ENCODE data around the gene TRIM32.

The TRIM32 gene

GRCh38 chr9:116700279-116700678 lies 13.2 kb downstream of the TRIM32 start:
- no peaks in the 10 kb centered on the region for H3K4me1 ChIP-seq (ENCODE audit: control insufficient read depth, insufficient read depth, low read length)
- no peak overlapping the region for H3K27ac ChIP-seq (ENCODE audit: extremely low read depth, low read depth, low read length)
- H3K9me3 ChIP-seq (ENCODE audit: control insufficient read depth, insufficient read depth, low read depth, low read length): no peaks in the 10 kb centered on the region
- CTCF ChIA-PET: no interaction called here
- TF ChIP-seq ZFP69B (tag by site-specific recombination; IDR thresholded peaks at IDR 0.05) (no peak), ZNF621 (tag by site-specific recombination; IDR thresholded peaks at IDR 0.05) (no peak), OSR2 (tag by site-specific recombination; IDR thresholded peaks at IDR 0.05) (no peak), ZNF404 (tag by site-specific recombination; IDR thresholded peaks at IDR 0.05) (no peak), ZXDB (tag by site-specific recombination; IDR thresholded peaks at IDR 0.05) (no peak), ZNF585B (tag by site-specific recombination; IDR thresholded peaks at IDR 0.05) (no peak), ZNF169 (tag by site-specific recombination; IDR thresholded peaks at IDR 0.05) (no peak), ZNF449 (tag by site-specific recombination; IDR thresholded peaks at IDR 0.05) (no peak), ZNF394 (tag by site-specific recombination; IDR thresholded peaks at IDR 0.05; ENCODE audit: borderline replicate concordance) (no peak)
- TF ChIP-seq, protein P1, sequence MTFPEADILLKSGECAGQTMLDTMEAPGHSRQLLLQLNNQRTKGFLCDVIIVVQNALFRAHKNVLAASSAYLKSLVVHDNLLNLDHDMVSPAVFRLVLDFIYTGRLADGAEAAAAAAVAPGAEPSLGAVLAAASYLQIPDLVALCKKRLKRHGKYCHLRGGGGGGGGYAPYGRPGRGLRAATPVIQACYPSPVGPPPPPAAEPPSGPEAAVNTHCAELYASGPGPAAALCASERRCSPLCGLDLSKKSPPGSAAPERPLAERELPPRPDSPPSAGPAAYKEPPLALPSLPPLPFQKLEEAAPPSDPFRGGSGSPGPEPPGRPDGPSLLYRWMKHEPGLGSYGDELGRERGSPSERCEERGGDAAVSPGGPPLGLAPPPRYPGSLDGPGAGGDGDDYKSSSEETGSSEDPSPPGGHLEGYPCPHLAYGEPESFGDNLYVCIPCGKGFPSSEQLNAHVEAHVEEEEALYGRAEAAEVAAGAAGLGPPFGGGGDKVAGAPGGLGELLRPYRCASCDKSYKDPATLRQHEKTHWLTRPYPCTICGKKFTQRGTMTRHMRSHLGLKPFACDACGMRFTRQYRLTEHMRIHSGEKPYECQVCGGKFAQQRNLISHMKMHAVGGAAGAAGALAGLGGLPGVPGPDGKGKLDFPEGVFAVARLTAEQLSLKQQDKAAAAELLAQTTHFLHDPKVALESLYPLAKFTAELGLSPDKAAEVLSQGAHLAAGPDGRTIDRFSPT (tag by site-specific recombination; IDR thresholded peaks at IDR 0.05): no peak
- no peak overlapping the region for H3K4me3 ChIP-seq (ENCODE audit: low read depth, low read length)
- peaks cover 0 to 54% of the 10 kb centered on the region in 2 experiments; a peak in 1 of 3 replicates for H3K36me3 ChIP-seq (ENCODE audit: control insufficient read depth in 2 of 2, insufficient read depth in 1 of 2, low read length in 2 of 2)
- POLR2A ChIA-PET: no interaction called here

DNA sequence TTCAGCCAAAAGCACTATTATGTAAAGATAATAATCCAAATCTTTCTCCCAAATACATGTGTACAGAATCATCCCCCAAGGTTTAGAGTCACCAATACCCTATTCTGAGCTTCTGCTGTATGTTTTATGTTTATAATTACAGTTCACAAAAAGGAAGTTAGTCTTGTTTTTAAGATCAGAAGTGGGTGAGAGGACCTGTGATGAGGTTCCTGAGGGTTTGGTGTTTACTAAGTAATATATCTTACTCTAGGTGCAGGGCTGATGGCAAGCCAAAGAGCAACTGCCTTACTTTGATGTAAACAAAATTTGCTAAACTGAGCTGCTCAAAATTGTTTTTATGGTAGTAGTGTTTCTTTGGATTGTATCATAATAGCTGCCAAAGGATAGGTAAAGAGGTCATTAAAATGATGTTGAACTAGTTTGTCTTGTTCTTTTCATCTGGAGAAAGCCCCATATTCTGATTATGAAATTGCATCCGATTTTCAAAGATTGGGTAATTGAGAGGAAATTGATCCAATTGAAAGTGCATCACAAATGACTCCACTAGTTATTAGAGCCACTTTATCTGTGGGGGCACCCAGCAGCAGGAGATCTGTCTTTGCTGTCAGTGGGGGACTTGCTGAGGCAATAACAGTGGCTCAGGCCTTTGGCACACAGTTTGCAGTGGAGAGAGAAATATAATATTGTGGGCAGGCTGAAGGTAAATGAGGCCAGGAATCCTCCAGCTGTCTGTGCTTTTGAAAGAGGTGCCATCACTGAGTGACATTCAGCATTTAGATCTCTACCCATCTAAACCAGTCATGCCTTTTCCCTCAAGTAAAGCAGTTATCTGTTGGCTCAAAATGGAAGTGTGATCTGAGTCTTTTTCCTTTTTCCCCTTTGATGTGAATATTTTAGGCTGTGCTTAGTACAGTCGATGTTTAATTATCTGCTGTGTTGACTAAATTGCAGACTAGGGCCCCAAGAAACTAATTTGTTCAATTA lies 14.1 kb downstream of the TRIM32 start:
- TF ChIP-seq ZNF610 (tag by site-specific recombination; IDR thresholded peaks at IDR 0.05; ENCODE audit: borderline replicate concordance): no peak
- no peak for TF ChIP-seq ZNF214 (tag by site-specific recombination; IDR thresholded peaks at IDR 0.05; ENCODE audit: borderline replicate concordance)

DNA sequence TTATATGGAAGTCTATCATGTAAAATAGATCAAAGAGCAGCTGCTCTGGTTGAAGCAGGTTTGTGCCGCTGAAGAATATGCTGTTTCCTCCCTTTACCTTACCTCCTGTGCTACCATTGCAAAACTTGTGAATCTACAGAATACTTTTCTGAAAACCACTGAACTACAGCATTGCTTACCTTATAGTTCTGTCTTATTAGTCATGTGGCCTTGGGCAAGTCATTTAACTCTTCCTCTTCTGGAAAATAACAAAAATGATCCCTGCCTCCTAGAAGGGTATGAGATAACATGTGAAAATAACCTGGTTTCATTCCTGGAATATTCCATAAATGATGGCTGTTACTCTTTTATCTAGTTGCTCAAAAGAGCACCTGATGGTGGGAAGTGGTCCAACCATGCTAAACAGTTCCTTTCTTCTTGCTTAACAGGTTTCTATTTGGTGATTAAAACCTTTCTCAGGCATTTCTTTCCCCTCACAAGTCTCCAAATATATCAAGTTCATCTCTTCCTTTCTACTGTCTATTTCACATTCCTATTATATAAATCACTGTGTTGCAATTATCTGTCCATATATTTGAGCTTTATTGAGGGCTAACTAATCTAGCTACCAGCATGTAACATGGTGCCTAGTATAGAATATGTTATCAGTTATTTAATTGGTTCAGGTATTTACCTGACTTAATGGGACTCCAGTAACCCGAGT lies 15.0 kb downstream of the TRIM32 start:
- CTCF ChIA-PET: interaction anchor here (0.5 to 1.0 kb wide), 2 partner anchors 8 to 590 kb away, joined by 3 to 4 read pairs; no protein-coding TSS in a partner anchor
- H3K4me3 ChIP-seq (ENCODE audit: low read depth, low read length): no peak overlapping the region
- POLR2A ChIA-PET: interaction anchor here (0.7 kb wide), 1 partner anchor 13 kb away, joined by 3 read pairs; no protein-coding TSS in a partner anchor
- no peaks in the 10 kb centered on the region for H3K4me1 ChIP-seq (ENCODE audit: control insufficient read depth, insufficient read depth, low read length)
- H3K27ac ChIP-seq (ENCODE audit: extremely low read depth, low read depth, low read length): no peak overlapping the region
- H3K36me3 ChIP-seq (ENCODE audit: control insufficient read depth in 2 of 2, insufficient read depth in 1 of 2, low read length in 2 of 2): peaks cover 0 to 41% of the 10 kb centered on the region in 2 experiments; a peak in 1 of 3 replicates
- H3K9me3 ChIP-seq (ENCODE audit: control insufficient read depth, insufficient read depth, low read depth, low read length): no peaks in the 10 kb centered on the region
- TF ChIP-seq HOXA7 (CRISPR knock-in tag; IDR thresholded peaks at IDR 0.05; ENCODE audit: borderline replicate concordance) (no peak), ZNF2 (tag by site-specific recombination; IDR thresholded peaks at IDR 0.05) (no peak), ZNF175 (tag by site-specific recombination; IDR thresholded peaks at IDR 0.05) (no peak), EGR2 (tag by site-specific recombination; IDR thresholded peaks at IDR 0.05; ENCODE audit: low read depth) (no peak), FEZF1 (tag by site-specific recombination; IDR thresholded peaks at IDR 0.05) (no peak), ZNF221 (tag by site-specific recombination; IDR thresholded peaks at IDR 0.05; ENCODE audit: borderline replicate concordance) (no peak), ZNF623 (tag by site-specific recombination; IDR thresholded peaks at IDR 0.05) (no peak), RBAK (tag by site-specific recombination; IDR thresholded peaks at IDR 0.05) (no peak)

More for the DNA sequence above, 14.1 kb downstream of the TRIM32 start:
- H3K36me3 ChIP-seq (ENCODE audit: control insufficient read depth in 2 of 2, insufficient read depth in 1 of 2, low read length in 2 of 2): peaks cover 0 to 48% of the 10 kb centered on the region in 2 experiments; a peak in 1 of 3 replicates
- no peaks in the 10 kb centered on the region for H3K9me3 ChIP-seq (ENCODE audit: control insufficient read depth, insufficient read depth, low read depth, low read length)
- ChIA-PET POLR2A (interaction anchor here (0.7 kb wide), 1 partner anchor 12 kb away, joined by 3 read pairs; no protein-coding TSS in a partner anchor), CTCF (interaction anchor here (0.5 kb wide), 1 partner anchor 589 kb away, joined by 4 read pairs; no protein-coding TSS in a partner anchor)
- no peak overlapping the region for H3K4me3 ChIP-seq (ENCODE audit: low read depth, low read length)
- no peaks in the 10 kb centered on the region for H3K4me1 ChIP-seq (ENCODE audit: control insufficient read depth, insufficient read depth, low read length)
- H3K27ac ChIP-seq (ENCODE audit: extremely low read depth, low read depth, low read length): no peak overlapping the region

Measured in HEK293 (cell line).